HFF-Myc (cell line): Measurements from ENCODE around the gene CDC42.

Experiments
- DNase-seq: peaks from one replicate; pipeline ENCODE4 v3.0.0-alpha.2; 2011; ENCODE audit warnings: low read depth; ENCODE audit errors: extremely low read depth
- H3K4me3 ChIP-seq: replicated peaks from 2 replicates; pipeline ENCODE4 v1.5.1; 2011; ENCODE audit warnings: low read depth, mild to moderate bottlenecking, control low read depth, low read length
- TF ChIP-seq, protein P1 (sequence below): IDR thresholded peaks from 2 replicates; pipeline ENCODE4 v1.5.1; 2012; ENCODE audit warnings: mild to moderate bottlenecking, low read depth, low read length, control low read depth; ENCODE audit errors: missing control alignments

Gene CDC42

GRCh38 chr1:22122273-22123070 is 70.0 kb downstream of the CDC42 start:
- TF ChIP-seq, protein P1, sequence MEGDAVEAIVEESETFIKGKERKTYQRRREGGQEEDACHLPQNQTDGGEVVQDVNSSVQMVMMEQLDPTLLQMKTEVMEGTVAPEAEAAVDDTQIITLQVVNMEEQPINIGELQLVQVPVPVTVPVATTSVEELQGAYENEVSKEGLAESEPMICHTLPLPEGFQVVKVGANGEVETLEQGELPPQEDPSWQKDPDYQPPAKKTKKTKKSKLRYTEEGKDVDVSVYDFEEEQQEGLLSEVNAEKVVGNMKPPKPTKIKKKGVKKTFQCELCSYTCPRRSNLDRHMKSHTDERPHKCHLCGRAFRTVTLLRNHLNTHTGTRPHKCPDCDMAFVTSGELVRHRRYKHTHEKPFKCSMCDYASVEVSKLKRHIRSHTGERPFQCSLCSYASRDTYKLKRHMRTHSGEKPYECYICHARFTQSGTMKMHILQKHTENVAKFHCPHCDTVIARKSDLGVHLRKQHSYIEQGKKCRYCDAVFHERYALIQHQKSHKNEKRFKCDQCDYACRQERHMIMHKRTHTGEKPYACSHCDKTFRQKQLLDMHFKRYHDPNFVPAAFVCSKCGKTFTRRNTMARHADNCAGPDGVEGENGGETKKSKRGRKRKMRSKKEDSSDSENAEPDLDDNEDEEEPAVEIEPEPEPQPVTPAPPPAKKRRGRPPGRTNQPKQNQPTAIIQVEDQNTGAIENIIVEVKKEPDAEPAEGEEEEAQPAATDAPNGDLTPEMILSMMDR = no peak
- no peak for DNase-seq
- H3K4me3 ChIP-seq = no peak overlapping the region

DNA sequence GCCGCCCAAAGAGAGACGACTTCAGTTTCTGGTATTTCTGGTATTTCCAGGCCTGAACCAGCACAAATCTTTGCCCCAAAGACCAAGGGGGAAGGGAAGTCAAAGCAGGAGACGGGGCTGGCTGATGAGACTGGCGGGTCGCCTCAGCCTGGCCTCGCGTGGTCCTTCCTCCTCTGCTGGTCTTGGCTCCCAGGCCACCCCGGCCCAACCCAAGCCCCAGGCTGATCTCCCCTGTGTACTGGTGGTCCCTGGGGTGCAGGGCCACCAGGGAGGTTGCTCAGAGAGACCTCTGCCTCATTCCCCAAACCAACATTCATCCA is 70.5 kb downstream of the CDC42 start:
- no peak overlapping the region for H3K4me3 ChIP-seq
- TF ChIP-seq, protein P1 = no peak
- DNase-seq = no peak

- H3K4me3 ChIP-seq = no peak overlapping the region
- TF ChIP-seq, protein P1 = no peak
- DNase-seq = no peak
Measured at GRCh38 chr1:22123901-22124404, 71.4 kb downstream of the CDC42 start.

- DNase-seq = no peak
- H3K4me3 ChIP-seq = no peak overlapping the region
- TF ChIP-seq, protein P1 = no peak
Measured at GRCh38 chr1:22124592-22125229, 72.2 kb downstream of the CDC42 start.

GRCh38 chr1:22126531-22126930 is 74.0 kb downstream of the CDC42 start:
- no peak overlapping the region for H3K4me3 ChIP-seq
- DNase-seq = no peak
- TF ChIP-seq, protein P1 = no peak

GRCh38 chr1:22127248-22127647 is 74.7 kb downstream of the CDC42 start:
- no peak for DNase-seq
- TF ChIP-seq, protein P1 = no peak
- no peak overlapping the region for H3K4me3 ChIP-seq
